Measurements from ENCODE around the gene UNC13D.

UNC13D gene

DNA sequence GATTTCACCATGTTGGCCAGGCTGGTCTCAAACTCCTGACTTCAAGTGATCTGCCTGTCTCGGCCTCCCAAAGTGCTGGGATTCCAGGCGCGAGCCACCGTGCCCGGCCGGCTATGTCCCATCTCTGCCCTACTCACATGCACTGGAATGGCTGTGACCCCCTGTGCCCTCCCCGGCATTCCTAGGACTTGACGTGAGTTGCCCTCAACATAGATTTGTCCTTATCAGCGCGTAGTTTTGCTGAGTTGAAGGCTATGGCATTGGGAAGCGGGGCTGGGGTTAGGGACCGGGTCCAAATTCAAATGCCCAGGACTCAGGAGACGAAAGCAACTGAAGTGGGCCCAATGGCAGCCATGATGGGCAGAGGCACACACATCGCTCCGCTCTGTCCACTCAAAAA lies 5.8 kb downstream of the UNC13D start:
- Histone ChIP-seq H3K9ac (ENCODE audit: low read length) (no peak overlapping the region), H2AFZ (ENCODE audit: low read depth, low read length, severe bottlenecking) (no peak overlapping the region), H3K4me2 (ENCODE audit: low read depth, low read length, poor library complexity, severe bottlenecking) (no peak overlapping the region), H3K27me3 (ENCODE audit: low read length) (no peaks in the 10 kb centered on the region), H3K79me2 (ENCODE audit: insufficient read depth, low read length) (no peaks in the 10 kb centered on the region), H3K9me2 (replicated peaks; ENCODE audit: insufficient read depth, low read length) (no peaks in the 10 kb centered on the region), H3K27ac (ENCODE audit: low read depth, low read length) (no peak overlapping the region), H4K20me1 (ENCODE audit: low read depth, low read length) (no peaks in the 10 kb centered on the region), H3K4me3 (ENCODE audit: insufficient read depth, low read length, poor library complexity, severe bottlenecking) (no peak overlapping the region), H3K9me3 (ENCODE audit: insufficient read depth, low read length) (no peaks in the 10 kb centered on the region), H3F3A (ENCODE audit: insufficient read depth) (no peaks in the 10 kb centered on the region), H3K36me3 (ENCODE audit: low read length) (no peaks in the 10 kb centered on the region)
- no peak for TF ChIP-seq EZH2phosphoT487 (conservative IDR thresholded peaks at IDR 0.05; ENCODE audit: low read length)
- TF ChIP-seq, protein P1, sequence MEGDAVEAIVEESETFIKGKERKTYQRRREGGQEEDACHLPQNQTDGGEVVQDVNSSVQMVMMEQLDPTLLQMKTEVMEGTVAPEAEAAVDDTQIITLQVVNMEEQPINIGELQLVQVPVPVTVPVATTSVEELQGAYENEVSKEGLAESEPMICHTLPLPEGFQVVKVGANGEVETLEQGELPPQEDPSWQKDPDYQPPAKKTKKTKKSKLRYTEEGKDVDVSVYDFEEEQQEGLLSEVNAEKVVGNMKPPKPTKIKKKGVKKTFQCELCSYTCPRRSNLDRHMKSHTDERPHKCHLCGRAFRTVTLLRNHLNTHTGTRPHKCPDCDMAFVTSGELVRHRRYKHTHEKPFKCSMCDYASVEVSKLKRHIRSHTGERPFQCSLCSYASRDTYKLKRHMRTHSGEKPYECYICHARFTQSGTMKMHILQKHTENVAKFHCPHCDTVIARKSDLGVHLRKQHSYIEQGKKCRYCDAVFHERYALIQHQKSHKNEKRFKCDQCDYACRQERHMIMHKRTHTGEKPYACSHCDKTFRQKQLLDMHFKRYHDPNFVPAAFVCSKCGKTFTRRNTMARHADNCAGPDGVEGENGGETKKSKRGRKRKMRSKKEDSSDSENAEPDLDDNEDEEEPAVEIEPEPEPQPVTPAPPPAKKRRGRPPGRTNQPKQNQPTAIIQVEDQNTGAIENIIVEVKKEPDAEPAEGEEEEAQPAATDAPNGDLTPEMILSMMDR (IDR thresholded peaks at IDR 0.05; ENCODE audit: insufficient read depth, low read length, poor library complexity, severe bottlenecking), result no peak

DNA sequence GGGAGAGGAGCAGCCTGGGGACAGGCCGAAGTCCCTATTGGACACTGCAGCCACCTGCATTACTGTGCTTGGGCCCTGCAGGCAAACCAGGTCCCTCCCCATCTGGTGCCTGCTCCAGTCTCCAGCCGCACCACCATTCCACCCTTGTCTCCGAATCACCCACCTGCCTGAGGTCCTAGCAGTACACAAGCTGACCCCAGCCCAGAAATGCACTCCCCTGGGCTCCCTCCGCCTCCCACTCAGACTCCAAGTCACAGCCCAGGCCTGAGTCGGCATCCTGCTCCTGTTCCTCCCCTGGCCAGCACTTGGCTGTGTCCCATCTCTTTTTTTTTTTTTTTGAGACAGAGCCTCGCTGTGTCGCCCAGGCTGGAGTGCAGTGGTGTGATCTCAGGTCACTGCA lies 6.3 kb downstream of the UNC13D start:
- Histone ChIP-seq H3K4me2 (ENCODE audit: low read depth, low read length, poor library complexity, severe bottlenecking) (no peak overlapping the region), H3K9me3 (ENCODE audit: insufficient read depth, low read length) (no peaks in the 10 kb centered on the region), H3K36me3 (ENCODE audit: low read length) (no peaks in the 10 kb centered on the region), H3K9me2 (replicated peaks; ENCODE audit: insufficient read depth, low read length) (no peaks in the 10 kb centered on the region), H2AFZ (ENCODE audit: low read depth, low read length, severe bottlenecking) (no peak overlapping the region), H3F3A (ENCODE audit: insufficient read depth) (no peaks in the 10 kb centered on the region), H3K27ac (ENCODE audit: low read depth, low read length) (no peak overlapping the region), H4K20me1 (ENCODE audit: low read depth, low read length) (no peaks in the 10 kb centered on the region), H3K4me3 (ENCODE audit: insufficient read depth, low read length, poor library complexity, severe bottlenecking) (no peak overlapping the region), H3K27me3 (ENCODE audit: low read length) (no peaks in the 10 kb centered on the region), H3K79me2 (ENCODE audit: insufficient read depth, low read length) (no peaks in the 10 kb centered on the region), H3K9ac (ENCODE audit: low read length) (no peak overlapping the region)
- TF ChIP-seq, protein P1 (IDR thresholded peaks at IDR 0.05; ENCODE audit: insufficient read depth, low read length, poor library complexity, severe bottlenecking), result no peak
- TF ChIP-seq EZH2phosphoT487 (conservative IDR thresholded peaks at IDR 0.05; ENCODE audit: low read length), result no peak

DNA sequence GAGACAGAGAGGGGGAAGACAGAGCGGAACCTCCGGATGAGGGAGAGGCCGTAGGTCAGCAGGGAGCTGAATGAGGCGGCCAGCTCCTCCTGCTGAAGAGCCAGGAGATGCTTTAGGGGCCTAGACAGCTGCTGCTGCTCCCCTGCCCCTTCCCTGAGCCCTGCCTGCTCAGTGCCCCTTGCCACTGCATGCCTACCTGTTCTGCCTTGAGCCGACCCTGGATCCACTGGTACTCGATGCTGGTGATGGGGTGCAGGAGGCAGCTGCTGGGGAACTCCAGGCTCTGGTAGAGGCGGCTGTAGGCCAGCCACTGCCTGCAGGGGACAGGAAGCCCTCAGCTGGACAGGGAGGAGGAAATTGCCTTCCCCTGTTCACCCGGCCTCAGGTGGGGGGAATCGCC lies 7.6 kb downstream of the UNC13D start:
- Histone ChIP-seq H3K36me3 (ENCODE audit: low read length) (no peaks in the 10 kb centered on the region), H3K9me2 (replicated peaks; ENCODE audit: insufficient read depth, low read length) (no peaks in the 10 kb centered on the region), H3K9me3 (ENCODE audit: insufficient read depth, low read length) (no peaks in the 10 kb centered on the region), H3K4me3 (ENCODE audit: insufficient read depth, low read length, poor library complexity, severe bottlenecking) (no peak overlapping the region), H3K4me2 (ENCODE audit: low read depth, low read length, poor library complexity, severe bottlenecking) (no peak overlapping the region), H3K9ac (ENCODE audit: low read length) (no peak overlapping the region), H2AFZ (ENCODE audit: low read depth, low read length, severe bottlenecking) (no peak overlapping the region), H3F3A (ENCODE audit: insufficient read depth) (no peaks in the 10 kb centered on the region), H3K27ac (ENCODE audit: low read depth, low read length) (no peak overlapping the region), H4K20me1 (ENCODE audit: low read depth, low read length) (no peaks in the 10 kb centered on the region), H3K79me2 (ENCODE audit: insufficient read depth, low read length) (no peaks in the 10 kb centered on the region), H3K27me3 (ENCODE audit: low read length) (no peaks in the 10 kb centered on the region)
- TF ChIP-seq, protein P1 (IDR thresholded peaks at IDR 0.05; ENCODE audit: insufficient read depth, low read length, poor library complexity, severe bottlenecking), result no peak
- no peak for TF ChIP-seq EZH2phosphoT487 (conservative IDR thresholded peaks at IDR 0.05; ENCODE audit: low read length)

DNA sequence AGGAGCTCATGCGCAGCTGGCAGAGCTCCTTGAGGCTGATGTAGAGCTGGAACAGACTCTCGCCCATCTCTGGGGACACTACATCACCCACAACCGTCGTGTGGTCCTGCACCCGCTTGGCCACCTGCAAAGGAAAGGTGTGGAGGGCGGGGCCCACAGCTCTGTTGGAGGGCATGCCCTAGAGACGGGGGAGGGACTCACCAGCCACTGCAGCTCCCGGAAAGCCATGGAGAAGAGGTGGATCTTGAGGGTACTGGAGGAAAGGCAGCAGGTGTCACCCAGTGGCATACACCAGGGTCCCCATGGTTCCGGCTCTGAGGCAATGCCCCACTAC lies 8.6 kb downstream of the UNC13D start:
- Histone ChIP-seq H3K9me2 (replicated peaks; ENCODE audit: insufficient read depth, low read length) (no peaks in the 10 kb centered on the region), H2AFZ (ENCODE audit: low read depth, low read length, severe bottlenecking) (no peak overlapping the region), H3K27me3 (ENCODE audit: low read length) (no peaks in the 10 kb centered on the region), H3K9ac (ENCODE audit: low read length) (no peak overlapping the region), H3K79me2 (ENCODE audit: insufficient read depth, low read length) (no peaks in the 10 kb centered on the region), H4K20me1 (ENCODE audit: low read depth, low read length) (no peaks in the 10 kb centered on the region), H3K4me3 (ENCODE audit: insufficient read depth, low read length, poor library complexity, severe bottlenecking) (no peak overlapping the region), H3K36me3 (ENCODE audit: low read length) (no peaks in the 10 kb centered on the region), H3F3A (ENCODE audit: insufficient read depth) (no peaks in the 10 kb centered on the region), H3K4me2 (ENCODE audit: low read depth, low read length, poor library complexity, severe bottlenecking) (no peak overlapping the region), H3K27ac (ENCODE audit: low read depth, low read length) (no peak overlapping the region), H3K9me3 (ENCODE audit: insufficient read depth, low read length) (no peaks in the 10 kb centered on the region)
- TF ChIP-seq EZH2phosphoT487 (conservative IDR thresholded peaks at IDR 0.05; ENCODE audit: low read length), result no peak
- TF ChIP-seq, protein P1 (IDR thresholded peaks at IDR 0.05; ENCODE audit: insufficient read depth, low read length, poor library complexity, severe bottlenecking), result no peak
